HTERT RPE-1 (cell line): ENCODE measurements around the gene GJD4.

Experiments
- in situ Hi-C: fragments of 300-500 bp; cut with MboI; formaldehyde crosslinking; loops from 4 replicates; pipeline ENCODE4 v1.14.3; 2020; ENCODE audit warnings: low sequenced_read_pairs

GJD4 gene

GRCh38 chr10:35605191-35605590, at the start of gene GJD4:
Gene GJD4 (plus strand): TSS chr10:35605341. CDS start chr10:35605568, 227 bp downstream.
- in situ Hi-C loops, result no loop called here

GRCh38 chr10:35555962-35556930, 48.9 kb upstream of the GJD4 start:
- in situ Hi-C loops, result no loop called here

- in situ Hi-C loops, result no loop called here
Measured at GRCh38 chr10:35558276-35558675, 46.9 kb upstream of the GJD4 start.

DNA sequence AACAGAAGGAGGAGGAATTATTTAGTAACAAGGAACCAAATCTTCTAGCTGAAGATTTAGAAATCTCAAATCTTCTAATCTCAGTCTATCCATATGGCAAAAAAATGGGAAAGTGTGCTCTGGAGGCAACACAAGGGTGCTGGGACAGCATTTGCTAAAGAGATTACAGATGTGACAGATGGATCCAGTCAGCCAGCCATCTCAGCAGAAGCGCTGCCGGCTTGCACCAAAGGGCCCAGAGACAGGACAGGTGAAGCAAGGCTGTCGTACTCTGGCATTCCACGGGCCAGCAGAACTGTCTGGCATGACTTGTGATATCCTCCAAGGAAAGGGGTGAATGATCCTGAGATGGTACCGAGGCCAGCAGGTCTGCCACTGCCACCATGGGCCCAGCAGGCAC, 45.7 kb upstream of the GJD4 start:
- in situ Hi-C loops, result no loop called here

- in situ Hi-C loops, result no loop called here
Measured at GRCh38 chr10:35561715-35562114, 43.4 kb upstream of the GJD4 start.

DNA sequence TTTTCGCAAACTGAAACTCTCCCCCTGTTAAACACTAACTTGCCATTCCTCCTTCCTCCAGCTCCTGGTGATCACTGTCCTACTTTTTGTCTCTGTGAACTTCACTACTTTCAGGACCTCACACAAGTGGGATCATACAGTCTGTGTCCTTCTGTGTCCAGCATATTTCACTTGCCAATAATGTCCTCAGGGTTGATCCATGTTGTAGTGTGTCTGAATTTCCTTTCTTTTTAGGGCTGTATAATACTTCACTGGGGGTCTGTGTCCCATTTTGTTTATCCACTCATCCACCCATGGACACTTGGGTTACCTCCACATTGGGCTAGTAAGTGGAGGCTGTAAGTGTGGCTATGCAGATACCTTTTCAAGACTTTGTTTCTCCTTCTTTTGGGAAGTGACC, 42.7 kb upstream of the GJD4 start:
- in situ Hi-C loops, result no loop called here

- in situ Hi-C loops, result no loop called here
Measured at GRCh38 chr10:35563261-35563891, 41.8 kb upstream of the GJD4 start.

- in situ Hi-C loops, result no loop called here
Measured at GRCh38 chr10:35564341-35564968, 40.7 kb upstream of the GJD4 start.

- in situ Hi-C loops, result no loop called here
Measured at GRCh38 chr10:35565602-35566081, 39.5 kb upstream of the GJD4 start.

- in situ Hi-C loops, result no loop called here
Measured at GRCh38 chr10:35567951-35568350, 37.2 kb upstream of the GJD4 start.

GRCh38 chr10:35568483-35569015, 36.6 kb upstream of the GJD4 start:
- in situ Hi-C loops, result no loop called here

DNA sequence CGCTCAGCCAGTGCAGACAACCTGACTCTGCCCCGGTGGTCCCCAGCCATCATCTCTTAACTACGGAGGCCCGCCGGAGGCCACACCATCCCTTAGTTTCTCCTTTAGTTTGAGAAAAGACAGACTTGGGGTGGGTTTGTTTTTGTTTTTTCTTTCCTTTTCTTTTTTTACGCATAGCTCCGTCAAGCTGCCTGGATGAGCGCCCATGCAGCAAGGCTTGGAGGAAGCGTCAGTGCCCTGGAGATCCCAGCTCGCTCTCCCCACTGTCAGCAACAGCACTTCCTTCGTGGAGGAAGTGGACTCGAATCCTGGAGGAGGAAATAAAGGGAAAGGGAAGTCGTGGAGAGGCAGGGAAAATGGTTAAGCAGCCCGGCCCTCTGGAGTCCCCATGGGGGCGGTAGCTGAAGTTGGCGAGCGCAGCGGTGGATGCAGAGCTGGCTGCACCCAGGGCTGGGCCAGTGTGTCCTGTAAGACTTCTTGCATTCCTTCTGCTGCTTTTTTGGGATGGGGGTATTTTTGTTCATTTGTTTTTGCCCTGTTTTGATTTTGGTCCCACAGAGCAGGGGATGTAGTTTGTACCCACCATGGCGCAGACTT, 35.9 kb upstream of the GJD4 start:
- in situ Hi-C loops, result no loop called here

DNA sequence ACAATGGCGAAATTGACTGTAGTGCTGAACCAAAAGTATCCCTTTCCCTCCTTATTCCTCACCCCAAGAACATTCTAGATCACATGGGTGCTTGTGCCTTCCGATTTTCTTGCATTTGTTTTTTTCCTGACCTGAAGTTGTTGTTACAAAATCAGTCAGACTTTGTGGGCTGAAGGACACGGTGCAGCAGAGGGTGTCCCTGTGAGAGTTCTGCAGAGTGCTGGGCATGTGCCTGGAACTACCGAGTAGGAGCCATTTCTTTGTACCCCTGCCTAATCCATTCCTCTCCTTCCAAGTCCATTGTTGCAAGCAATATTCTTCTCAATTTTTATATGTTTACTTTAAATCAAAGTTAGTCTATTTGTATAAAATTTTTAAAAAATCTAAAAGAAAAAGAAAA, 35.3 kb upstream of the GJD4 start:
- in situ Hi-C loops, result no loop called here

GRCh38 chr10:35570397-35570796, 34.7 kb upstream of the GJD4 start:
- in situ Hi-C loops, result no loop called here

- in situ Hi-C loops, result no loop called here
Measured at GRCh38 chr10:35572583-35572982, 32.6 kb upstream of the GJD4 start.

DNA sequence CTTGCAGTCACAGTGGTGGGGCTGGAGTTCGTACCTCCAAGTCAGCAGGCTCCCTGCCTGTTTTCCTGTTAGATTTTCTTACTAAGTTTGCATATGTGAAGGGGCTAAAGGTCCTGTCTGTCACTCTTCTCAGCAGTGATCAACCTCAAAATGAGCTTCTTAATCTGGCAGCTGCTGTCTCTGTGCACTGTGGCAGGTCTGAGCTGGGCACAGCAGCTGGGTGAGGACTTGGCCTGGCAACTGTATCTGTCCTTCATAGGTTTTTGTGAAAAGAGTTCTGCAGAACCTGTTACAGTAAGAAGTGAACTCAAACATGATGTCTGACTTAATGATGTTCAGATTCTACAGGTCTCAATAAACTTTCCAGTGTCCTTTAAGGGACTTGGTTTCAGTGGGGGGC, 31.3 kb upstream of the GJD4 start:
- in situ Hi-C loops, result no loop called here

DNA sequence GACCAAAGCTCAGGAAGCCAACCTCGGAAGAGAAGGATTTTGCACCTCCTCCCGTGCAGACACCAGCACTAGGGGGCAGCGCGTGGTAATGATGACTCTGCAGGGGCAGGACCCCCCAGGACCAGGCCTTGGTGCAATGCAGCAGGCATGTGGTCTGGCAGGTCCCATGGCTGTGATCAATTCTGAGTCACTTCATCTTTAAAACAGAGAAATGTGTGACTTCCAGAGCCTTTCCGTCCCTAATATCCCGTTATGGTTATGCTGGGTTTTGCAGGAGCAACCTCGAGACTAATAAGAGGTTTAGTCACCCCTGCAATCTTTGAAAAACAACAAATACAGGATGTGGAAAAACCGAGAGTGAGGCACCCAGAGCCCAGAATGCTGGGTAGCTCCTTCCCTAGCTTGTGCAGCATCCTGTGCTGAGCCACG, 30.2 kb upstream of the GJD4 start:
- in situ Hi-C loops, result no loop called here

- in situ Hi-C loops, result no loop called here
Measured at GRCh38 chr10:35575640-35576039, 29.5 kb upstream of the GJD4 start.

GRCh38 chr10:35576730-35577129, 28.4 kb upstream of the GJD4 start:
- in situ Hi-C loops, result no loop called here

GRCh38 chr10:35577926-35578617, 27.1 kb upstream of the GJD4 start:
- in situ Hi-C loops, result no loop called here
